RWPE2 (cell line): ENCODE data around the gene ECI1.
A peak's percentile ranks its signal among the peaks of the same experiment; 100 is the strongest.
"Not testable (repeated sequence)": the region's sequence is repeated elsewhere in the genome, so short reads cannot be mapped to it uniquely, and the experiment has no call there.

Source experiments
- ATAC-seq: fragments of 200-7000 bp; cut with Tn5 transposase; 3 replicates; pipeline ENCODE4 v1.9.1; 2021; ENCODE audit warnings: low read depth
- DNase-seq: peaks from one replicate; pipeline ENCODE4 v3.0.0-alpha.2; 2020; ENCODE audit warnings: low spot score
- H3K27ac ChIP-seq: fragments of 450-650 bp; 2 replicates; pipeline ENCODE4 v1.5.1; 2017; ENCODE audit warnings: mild to moderate bottlenecking; ENCODE audit not compliant: poor library complexity, severe bottlenecking
- H3K27me3 ChIP-seq: fragments of 250-450 bp; sonication (Bioruptor Pico); 2 replicates; pipeline ENCODE4 v1.5.1; 2021; ENCODE audit warnings: mild to moderate bottlenecking, moderate library complexity; ENCODE audit not compliant: insufficient read depth, poor library complexity, severe bottlenecking
- H3K36me3 ChIP-seq: fragments of 250-450 bp; sonication (Bioruptor Pico); 2 replicates; pipeline ENCODE4 v1.5.1; 2020; ENCODE audit warnings: low read depth, mild to moderate bottlenecking, moderate library complexity
- H3K4me1 ChIP-seq: fragments of 250-450 bp; sonication (Bioruptor Pico); 2 replicates; pipeline ENCODE4 v1.5.1; 2021; ENCODE audit warnings: mild to moderate bottlenecking, moderate library complexity; ENCODE audit not compliant: insufficient read depth, poor library complexity, severe bottlenecking
- H3K4me3 ChIP-seq: fragments of 250-450 bp; sonication (Bioruptor Pico); 2 replicates; pipeline ENCODE4 v1.5.1; 2021; ENCODE audit warnings: mild to moderate bottlenecking, moderate library complexity; ENCODE audit not compliant: severe bottlenecking
- H3K9me3 ChIP-seq: fragments of 250-450 bp; sonication (Bioruptor Pico); 2 replicates; pipeline ENCODE4 v1.5.1; 2021; ENCODE audit warnings: mild to moderate bottlenecking, moderate library complexity; ENCODE audit not compliant: severe bottlenecking
- CTCF ChIP-seq: fragments of 450-650 bp; IDR thresholded peaks from one replicate; pipeline ENCODE4 v1.5.1; 2017; ENCODE audit warnings: mild to moderate bottlenecking, moderate library complexity; ENCODE audit not compliant: poor library complexity, severe bottlenecking

The ECI1 gene

GRCh38 chr16:2244301-2244700 is 7.1 kb downstream of the ECI1 start:
- 0 out of 3 replicates have a peak, but pooled peaks have one; percentile 7 for ATAC-seq
- no peak for TF ChIP-seq CTCF
- Histone ChIP-seq H3K27ac (no peak overlapping the region), H3K27me3 (no peaks in the 10 kb centered on the region), H3K4me1 (no peaks in the 10 kb centered on the region), H3K4me3 (no peak overlapping the region), H3K9me3 (no peaks in the 10 kb centered on the region), H3K36me3 (peaks cover 71% of the 10 kb centered on the region)
- DNase-seq = no peak

- Histone ChIP-seq H3K4me3 (no peak overlapping the region), H3K27ac (no peak overlapping the region), H3K4me1 (no peaks in the 10 kb centered on the region), H3K27me3 (no peaks in the 10 kb centered on the region), H3K36me3 (peaks cover 66% of the 10 kb centered on the region), H3K9me3 (no peaks in the 10 kb centered on the region)
- no peak for DNase-seq
- no peak for TF ChIP-seq CTCF
- no peak for ATAC-seq
Observed at GRCh38 chr16:2243781-2244180, 7.6 kb downstream of the ECI1 start.

GRCh38 chr16:2243031-2243528 is 8.3 kb downstream of the ECI1 start:
- H3K4me1 ChIP-seq = no peaks in the 10 kb centered on the region
- no peak overlapping the region for H3K4me3 ChIP-seq
- ATAC-seq = no peak
- DNase-seq = no peak
- H3K27me3 ChIP-seq = peaks cover under 1% of the 10 kb centered on the region
- no peak for TF ChIP-seq CTCF
- no peaks in the 10 kb centered on the region for H3K9me3 ChIP-seq
- peaks cover 59% of the 10 kb centered on the region for H3K36me3 ChIP-seq
- no peak overlapping the region for H3K27ac ChIP-seq

- DNase-seq (no peak), ATAC-seq (no peak)
- H3K4me3 ChIP-seq = no peak overlapping the region
- peaks cover 5% of the 10 kb centered on the region for H3K27me3 ChIP-seq
- H3K9me3 ChIP-seq = no peaks in the 10 kb centered on the region
- H3K36me3 ChIP-seq = peaks cover 57% of the 10 kb centered on the region
- TF ChIP-seq CTCF = no peak
- H3K4me1 ChIP-seq = no peaks in the 10 kb centered on the region
- no peak overlapping the region for H3K27ac ChIP-seq
Observed at GRCh38 chr16:2242598-2242997, 8.8 kb downstream of the ECI1 start.

- H3K4me3 ChIP-seq, ATAC-seq, H3K27ac ChIP-seq, H3K4me1 ChIP-seq, H3K9me3 ChIP-seq, DNase-seq: not testable (repeated sequence)
- Histone ChIP-seq H3K27me3 (peaks cover 21% of the 10 kb centered on the region), H3K36me3 (peaks cover 38% of the 10 kb centered on the region)
Observed at GRCh38 chr16:2240331-2240730, 11.1 kb downstream of the ECI1 start.
